ENCODE measurements around the gene PADI6.

PADI6 gene

GRCh38 chr1:17377325-17377953 lies 5.4 kb downstream of the PADI6 start:
- H3K4me3 ChIP-seq (replicated peaks; ENCODE audit: low read depth, low read length) = no peak overlapping the region
- DNase-seq (ENCODE audit: extremely low read depth, low read depth) = no peak
- no peak for TF ChIP-seq CTCF (IDR thresholded peaks at IDR 0.05; ENCODE audit: low read depth, low read length, missing control alignments)

- no peak overlapping the region for H3K4me3 ChIP-seq (replicated peaks; ENCODE audit: low read depth, low read length)
- DNase-seq (ENCODE audit: extremely low read depth, low read depth) = no peak
- TF ChIP-seq CTCF (IDR thresholded peaks at IDR 0.05; ENCODE audit: low read depth, low read length, missing control alignments) = no peak
Measured at GRCh38 chr1:17381161-17381560, 9.2 kb downstream of the PADI6 start.

- H3K4me3 ChIP-seq (replicated peaks; ENCODE audit: low read depth, low read length) = no peak overlapping the region
- TF ChIP-seq CTCF (IDR thresholded peaks at IDR 0.05; ENCODE audit: low read depth, low read length, missing control alignments) = no peak
- no peak for DNase-seq (ENCODE audit: extremely low read depth, low read depth)
Measured at GRCh38 chr1:17392199-17392740, 20.3 kb downstream of the PADI6 start.

- no peak for TF ChIP-seq CTCF (IDR thresholded peaks at IDR 0.05; ENCODE audit: low read depth, low read length, missing control alignments)
- no peak overlapping the region for H3K4me3 ChIP-seq (replicated peaks; ENCODE audit: low read depth, low read length)
- DNase-seq (ENCODE audit: extremely low read depth, low read depth) = no peak
Measured at GRCh38 chr1:17393230-17393629, 21.2 kb downstream of the PADI6 start.

- TF ChIP-seq CTCF (IDR thresholded peaks at IDR 0.05; ENCODE audit: low read depth, low read length, missing control alignments) = no peak
- H3K4me3 ChIP-seq (replicated peaks; ENCODE audit: low read depth, low read length) = no peak overlapping the region
- DNase-seq (ENCODE audit: extremely low read depth, low read depth) = no peak
Measured at GRCh38 chr1:17397910-17398695, 26.1 kb downstream of the PADI6 start.

GRCh38 chr1:17400725-17401341 lies 28.8 kb downstream of the PADI6 start:
- DNase-seq (ENCODE audit: extremely low read depth, low read depth) = no peak
- no peak for TF ChIP-seq CTCF (IDR thresholded peaks at IDR 0.05; ENCODE audit: low read depth, low read length, missing control alignments)
- no peak overlapping the region for H3K4me3 ChIP-seq (replicated peaks; ENCODE audit: low read depth, low read length)

Measured in HFF-Myc (cell line).